PFSK-1 (cell line): ENCODE data around the gene HS3ST4.

ENCODE experiments used
- POLR2AphosphoS5 ChIP-seq: IDR thresholded peaks from 2 replicates; pipeline ENCODE4 v1.6.1; 2012; ENCODE audit warnings: low read depth, mild to moderate bottlenecking, control low read depth, low read length, moderate library complexity
- REST ChIP-seq, 2 experiments: IDR thresholded peaks; 2 replicates each; pipeline versions ENCODE4 v1.6.1 to v1.8.0; 2011 to 2012; ENCODE audit warnings: low read depth in 2 of 2, low read length in 2 of 2, control low read depth in 1 of 2, inconsistent platforms in 1 of 2, mild to moderate bottlenecking in 1 of 2, moderate library complexity in 1 of 2; ENCODE audit not compliant: insufficient read depth in 1 of 2
- TAF1 ChIP-seq: IDR thresholded peaks from 2 replicates; pipeline ENCODE4 v1.6.1; 2012; ENCODE audit warnings: low read length, control low read depth, borderline replicate concordance; ENCODE audit not compliant: insufficient read depth

GRCh38 chr16:25817295-25817694 lies 125.5 kb downstream of the HS3ST4 start:
- no peak for TF ChIP-seq POLR2AphosphoS5
- TF ChIP-seq TAF1, result no peak
- no peak for TF ChIP-seq REST (IDR thresholded peaks at IDR 0.05; ENCODE audit: insufficient read depth in 1 of 2, low read depth in 2 of 2, low read length in 2 of 2)
